NB4 (cell line): ENCODE data around the gene RHBDF1.

Experiments
- DNase-seq: peaks from one replicate; pipeline ENCODE4 v3.0.0; 2010; ENCODE audit warnings: low read depth
- H3K4me3 ChIP-seq: one replicate; pipeline ENCODE4 v1.5.1; 2011; ENCODE audit warnings: mild to moderate bottlenecking, low read depth, low read length, moderate library complexity
- MYC ChIP-seq: IDR thresholded peaks from 2 replicates; pipeline ENCODE4 v1.6.1; 2011; ENCODE audit warnings: low read depth, low read length
- POLR2A ChIP-seq: IDR thresholded peaks from 2 replicates; pipeline ENCODE4 v1.6.1; 2011; ENCODE audit warnings: mild to moderate bottlenecking; ENCODE audit not compliant: insufficient read length; ENCODE audit errors: extremely low read depth
- TF ChIP-seq, protein P1 (sequence below): IDR thresholded peaks from 2 replicates; pipeline ENCODE4 v1.6.1; 2011; ENCODE audit warnings: low read depth, low read length
- TF ChIP-seq, protein P2 (sequence below): IDR thresholded peaks from one replicate; pipeline ENCODE4 v1.5.1; 2012; ENCODE audit warnings: low read depth, low read length

RHBDF1 gene

DNA sequence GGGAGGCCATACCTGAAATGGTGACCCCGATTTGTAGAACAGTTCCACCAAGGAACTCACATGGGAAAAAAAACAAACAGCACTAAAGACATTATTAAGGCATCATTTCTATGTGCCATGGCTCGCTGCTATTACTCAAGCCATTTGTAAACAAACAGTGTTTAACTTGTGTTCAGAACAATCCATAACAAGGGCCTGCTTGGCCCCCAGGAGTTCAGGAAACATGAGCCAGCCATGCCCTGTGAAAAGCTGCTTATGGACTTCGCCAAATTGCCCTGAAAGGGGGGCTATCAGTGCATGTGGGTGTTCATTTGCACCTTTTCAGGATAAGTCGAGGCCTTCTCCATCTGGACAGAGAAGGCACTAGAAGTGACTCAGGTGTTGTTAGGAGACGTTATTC, 27.0 kb downstream of the RHBDF1 start:
- H3K4me3 ChIP-seq: no peak overlapping the region
- TF ChIP-seq POLR2A: no peak
- TF ChIP-seq, protein P1, sequence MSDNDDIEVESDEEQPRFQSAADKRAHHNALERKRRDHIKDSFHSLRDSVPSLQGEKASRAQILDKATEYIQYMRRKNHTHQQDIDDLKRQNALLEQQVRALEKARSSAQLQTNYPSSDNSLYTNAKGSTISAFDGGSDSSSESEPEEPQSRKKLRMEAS: no peak
- no peak for TF ChIP-seq MYC
- TF ChIP-seq, protein P2, sequence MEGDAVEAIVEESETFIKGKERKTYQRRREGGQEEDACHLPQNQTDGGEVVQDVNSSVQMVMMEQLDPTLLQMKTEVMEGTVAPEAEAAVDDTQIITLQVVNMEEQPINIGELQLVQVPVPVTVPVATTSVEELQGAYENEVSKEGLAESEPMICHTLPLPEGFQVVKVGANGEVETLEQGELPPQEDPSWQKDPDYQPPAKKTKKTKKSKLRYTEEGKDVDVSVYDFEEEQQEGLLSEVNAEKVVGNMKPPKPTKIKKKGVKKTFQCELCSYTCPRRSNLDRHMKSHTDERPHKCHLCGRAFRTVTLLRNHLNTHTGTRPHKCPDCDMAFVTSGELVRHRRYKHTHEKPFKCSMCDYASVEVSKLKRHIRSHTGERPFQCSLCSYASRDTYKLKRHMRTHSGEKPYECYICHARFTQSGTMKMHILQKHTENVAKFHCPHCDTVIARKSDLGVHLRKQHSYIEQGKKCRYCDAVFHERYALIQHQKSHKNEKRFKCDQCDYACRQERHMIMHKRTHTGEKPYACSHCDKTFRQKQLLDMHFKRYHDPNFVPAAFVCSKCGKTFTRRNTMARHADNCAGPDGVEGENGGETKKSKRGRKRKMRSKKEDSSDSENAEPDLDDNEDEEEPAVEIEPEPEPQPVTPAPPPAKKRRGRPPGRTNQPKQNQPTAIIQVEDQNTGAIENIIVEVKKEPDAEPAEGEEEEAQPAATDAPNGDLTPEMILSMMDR: no peak
- DNase-seq: no peak

DNA sequence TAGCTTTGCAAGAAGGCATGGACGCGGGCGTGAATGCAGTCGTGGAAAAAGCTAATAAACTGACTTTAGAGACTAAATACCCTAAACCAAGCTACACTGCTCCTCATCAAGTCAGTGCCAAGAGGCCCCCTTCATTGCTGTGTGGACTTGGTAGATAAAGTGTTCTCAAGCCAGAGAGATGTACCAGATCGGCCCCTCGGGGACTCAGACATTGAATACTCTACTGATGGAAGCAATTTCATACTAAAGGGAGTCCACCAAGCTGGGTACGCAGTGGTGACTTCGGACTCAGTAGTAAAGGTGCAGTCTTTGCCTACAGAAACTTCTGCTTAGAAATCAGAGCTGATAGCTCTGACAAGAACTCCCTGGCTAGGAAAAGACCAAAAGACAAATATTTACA, 27.8 kb downstream of the RHBDF1 start:
- DNase-seq: no peak
- no peak overlapping the region for H3K4me3 ChIP-seq
- TF ChIP-seq MYC: no peak
- TF ChIP-seq, protein P1: no peak
- TF ChIP-seq, protein P2: no peak
- TF ChIP-seq POLR2A: no peak

DNA sequence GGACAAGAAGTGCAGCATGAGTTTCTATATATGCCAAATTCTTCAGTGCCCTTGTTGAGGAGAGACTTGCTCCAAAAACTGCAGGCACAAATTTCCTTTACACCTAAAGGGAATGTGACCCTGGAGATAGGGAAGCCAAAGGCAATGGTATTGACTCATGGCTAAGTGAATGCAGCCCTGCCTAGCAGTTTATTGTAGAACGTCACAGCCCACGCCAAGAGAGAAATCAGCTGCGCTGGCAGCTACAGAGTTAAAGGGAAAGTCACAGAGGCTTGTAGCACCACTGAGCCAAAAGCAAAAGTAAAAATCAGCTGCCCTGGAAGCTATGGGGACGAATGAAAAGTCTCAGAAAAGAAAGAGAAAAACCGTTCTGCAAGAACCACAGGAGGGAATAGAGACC, 29.1 kb downstream of the RHBDF1 start:
- no peak overlapping the region for H3K4me3 ChIP-seq
- TF ChIP-seq POLR2A: no peak
- TF ChIP-seq, protein P1: no peak
- TF ChIP-seq, protein P2: no peak
- no peak for TF ChIP-seq MYC
- DNase-seq: no peak

DNA sequence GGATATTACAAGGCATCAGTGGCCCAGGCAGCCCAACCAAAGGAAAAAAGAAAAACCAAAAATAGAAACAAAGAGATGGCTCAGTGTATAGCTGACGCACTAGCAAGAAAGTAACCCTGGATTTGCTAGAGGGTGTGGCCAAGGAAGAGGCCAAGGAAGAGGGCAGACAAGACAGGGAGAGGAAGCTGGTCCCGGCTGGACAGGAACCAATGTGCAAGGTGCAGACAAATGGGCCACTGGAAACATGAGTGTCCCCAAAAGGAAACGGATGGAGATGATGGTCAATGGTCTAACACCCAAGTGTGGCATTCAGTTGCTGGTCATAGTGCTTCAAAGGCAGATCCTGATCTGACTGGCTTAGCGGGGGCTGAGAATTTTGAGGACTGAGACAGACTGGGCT, 29.7 kb downstream of the RHBDF1 start:
- TF ChIP-seq, protein P2: no peak
- TF ChIP-seq POLR2A (no peak), MYC (no peak)
- TF ChIP-seq, protein P1: no peak
- no peak overlapping the region for H3K4me3 ChIP-seq
- no peak for DNase-seq

DNA sequence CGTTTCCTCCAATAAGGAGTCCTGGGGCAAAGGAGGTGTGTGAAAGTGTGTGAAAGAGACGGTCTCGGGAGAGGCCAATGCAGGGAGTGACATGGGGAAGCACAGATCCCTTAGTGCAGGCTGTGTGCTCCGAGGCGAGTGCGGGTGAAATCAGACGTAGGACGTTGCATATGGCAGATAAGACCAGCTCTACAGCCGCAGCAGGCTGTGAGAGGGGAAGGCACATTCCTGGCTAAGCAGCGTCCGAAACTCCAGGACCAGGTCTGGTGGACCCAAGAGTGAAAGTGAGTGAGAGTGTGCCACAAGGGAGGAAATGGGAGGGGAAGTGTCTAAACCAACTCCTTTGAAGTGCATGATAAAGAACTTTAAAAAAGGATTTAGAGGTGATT, 30.4 kb downstream of the RHBDF1 start:
- DNase-seq: no peak
- no peak for TF ChIP-seq POLR2A
- TF ChIP-seq MYC: no peak
- TF ChIP-seq, protein P2: no peak
- TF ChIP-seq, protein P1: no peak

DNA sequence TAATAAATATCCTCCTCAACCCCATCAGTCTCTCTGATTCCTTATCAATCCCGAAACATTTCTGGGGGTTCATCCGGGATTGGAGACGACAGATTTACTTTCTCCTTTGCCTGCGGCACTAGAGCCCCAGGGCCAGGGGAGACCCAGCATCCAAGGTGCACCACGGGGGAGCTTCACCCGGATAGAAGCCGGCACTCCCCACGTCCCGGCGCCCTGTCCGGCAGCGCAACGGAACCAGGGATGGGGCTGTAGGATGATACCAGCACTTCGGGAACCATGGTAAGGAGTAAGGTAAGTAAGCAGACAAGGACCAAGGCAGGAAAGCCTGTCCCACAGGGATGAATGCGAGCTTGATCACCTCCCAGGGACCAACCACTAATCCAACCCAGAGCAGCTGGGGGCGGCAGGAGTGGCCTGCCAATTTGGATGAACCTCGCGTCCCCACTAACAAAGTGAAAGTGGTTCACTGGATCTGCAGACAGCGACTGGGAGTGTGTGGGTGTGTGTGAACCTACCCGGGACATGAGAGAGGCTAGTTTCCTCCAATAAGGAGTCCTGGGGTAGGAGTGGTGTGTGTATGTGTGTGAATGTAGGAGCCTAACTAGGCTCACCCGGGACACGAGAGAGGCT, 30.9 kb downstream of the RHBDF1 start:
- TF ChIP-seq MYC (no peak), POLR2A (no peak)
- TF ChIP-seq, protein P1: no peak
- TF ChIP-seq, protein P2: no peak
- DNase-seq: no peak
- no peak overlapping the region for H3K4me3 ChIP-seq

More for the DNA sequence above, 30.4 kb downstream of the RHBDF1 start:
- no peak overlapping the region for H3K4me3 ChIP-seq
